Glomerular visceral epithelial cell (primary cell): ENCODE data around the gene WFS1.

Experiments used
- DNase-seq: peaks from one replicate; pipeline ENCODE4 v3.0.0-alpha.2; 2016; ENCODE audit errors: extremely low spot score

WFS1 gene

DNA sequence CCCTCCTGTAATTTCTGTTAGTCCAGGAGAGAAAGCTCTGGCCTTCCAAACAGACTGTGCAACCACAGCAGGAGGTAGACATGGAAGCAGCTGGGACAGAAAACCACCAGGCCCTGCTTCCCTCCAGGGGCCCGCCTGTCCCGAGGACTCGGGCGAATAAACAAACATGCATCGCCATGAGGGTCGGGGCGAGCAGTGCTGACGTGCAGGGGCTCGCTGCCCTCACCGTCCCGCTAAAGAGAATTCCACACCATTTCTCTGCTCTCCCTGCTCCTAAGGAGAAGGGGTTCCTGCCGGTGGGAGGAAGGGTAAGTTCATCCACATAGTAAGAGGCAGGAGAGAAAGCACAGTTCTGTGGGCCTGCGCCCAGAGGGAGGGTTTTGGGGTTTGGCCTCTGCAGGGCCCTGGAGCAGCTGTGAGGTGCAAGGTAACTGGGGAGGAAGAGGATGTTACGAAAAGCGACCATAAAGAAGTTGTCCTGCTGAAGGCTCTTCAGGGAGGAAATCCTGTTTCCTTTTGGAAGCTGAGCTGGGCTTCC lies 54.9 kb downstream of the WFS1 start:
- DNase-seq: no peak

DNA sequence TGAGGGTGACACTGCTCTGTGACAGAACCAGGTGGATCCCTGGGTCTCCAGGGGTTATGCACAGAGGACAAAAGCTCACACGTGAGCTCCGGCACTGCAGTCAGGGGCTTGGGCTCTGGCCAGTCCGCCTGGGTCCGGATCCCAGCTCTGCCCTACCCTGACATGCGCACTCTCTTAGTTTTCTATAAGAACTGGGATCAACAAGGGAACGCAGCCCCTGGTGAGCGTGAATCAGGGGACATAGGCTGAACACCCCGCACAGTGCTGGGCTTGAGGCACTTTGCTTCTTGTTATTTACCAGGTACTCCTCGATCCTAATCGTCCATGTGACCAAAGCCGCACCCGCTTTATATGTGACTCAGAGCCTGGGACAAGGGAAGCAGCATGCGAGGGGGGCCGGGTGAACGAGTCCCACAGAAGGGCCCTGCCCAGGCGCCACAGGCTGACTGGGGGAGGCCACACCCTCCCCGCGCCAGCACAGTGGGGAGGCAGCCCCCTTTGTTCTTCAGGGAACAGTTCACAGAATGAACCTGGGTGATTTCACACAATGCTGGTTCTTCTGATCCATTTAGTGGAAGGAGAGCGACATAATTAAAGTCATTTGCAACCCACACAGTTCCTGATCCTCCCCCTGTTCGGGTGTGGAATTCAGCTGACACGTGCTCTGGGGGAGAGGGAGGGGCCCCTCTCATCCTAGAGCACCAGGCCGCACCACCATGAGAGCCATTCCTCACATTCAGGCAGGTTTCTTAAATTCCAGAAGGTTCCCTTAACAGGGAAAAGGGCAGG lies 55.5 kb downstream of the WFS1 start:
- DNase-seq: peak; percentile 30

DNA sequence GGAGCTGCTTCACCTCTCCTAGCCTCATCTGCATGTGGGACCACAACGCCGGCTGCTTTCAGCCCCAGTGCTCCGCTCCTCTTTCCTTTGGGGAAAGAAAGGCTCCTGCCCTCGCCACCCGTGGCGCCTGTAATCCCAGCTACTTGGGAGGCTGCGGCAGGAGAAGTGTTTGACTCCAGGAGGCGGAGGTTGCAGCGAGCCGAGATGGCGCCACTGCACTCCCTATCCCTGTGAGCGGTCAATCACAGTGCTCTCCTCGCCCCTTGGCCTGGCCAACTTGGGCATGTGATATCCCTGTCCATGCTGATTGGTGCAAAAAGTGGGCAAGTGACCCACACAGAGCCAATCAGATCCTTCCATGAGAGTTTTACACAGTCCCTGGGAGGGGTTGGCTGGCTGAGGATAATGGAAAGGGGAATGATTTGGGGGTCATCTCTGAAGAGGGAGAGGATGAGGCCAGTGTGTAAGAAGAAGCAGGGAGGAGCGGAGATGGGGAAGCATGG lies 56.2 kb downstream of the WFS1 start:
- no peak for DNase-seq

DNA sequence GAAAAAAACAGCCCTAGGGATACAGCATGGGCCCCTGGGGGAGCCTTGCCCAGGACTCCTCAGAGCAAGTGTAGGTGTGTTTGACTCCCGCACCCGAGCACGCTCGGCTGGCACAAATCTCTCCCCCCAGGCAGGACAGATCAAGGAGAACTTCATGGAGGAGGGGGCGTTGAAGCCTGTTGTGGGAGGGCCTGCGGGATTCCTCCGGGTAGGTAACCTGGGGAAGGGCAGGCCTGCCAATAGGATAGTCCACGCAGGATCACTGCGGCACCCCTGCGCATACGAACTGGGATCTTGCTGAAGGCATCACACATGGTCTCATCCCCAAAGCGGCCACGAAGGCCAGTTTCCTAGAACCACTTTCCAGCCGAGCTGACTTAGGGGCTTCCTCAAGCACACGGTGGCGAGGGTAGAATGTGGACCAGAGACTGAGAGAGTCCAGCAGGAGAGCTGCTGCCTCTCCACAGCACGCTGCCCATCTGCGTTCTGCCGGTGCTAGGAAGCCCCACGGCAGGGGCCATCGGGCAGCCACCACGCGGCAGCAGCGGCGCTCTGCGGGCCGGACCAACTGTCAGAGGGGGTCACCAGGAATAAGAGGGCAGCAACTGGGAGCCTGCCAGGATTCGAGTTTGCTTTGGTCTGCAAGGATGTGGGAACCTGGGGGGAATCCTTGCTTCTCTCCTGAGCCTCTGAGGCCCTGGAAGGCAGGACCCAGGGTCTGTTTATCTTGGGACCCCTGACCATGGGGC lies 56.8 kb downstream of the WFS1 start:
- DNase-seq: no peak

DNA sequence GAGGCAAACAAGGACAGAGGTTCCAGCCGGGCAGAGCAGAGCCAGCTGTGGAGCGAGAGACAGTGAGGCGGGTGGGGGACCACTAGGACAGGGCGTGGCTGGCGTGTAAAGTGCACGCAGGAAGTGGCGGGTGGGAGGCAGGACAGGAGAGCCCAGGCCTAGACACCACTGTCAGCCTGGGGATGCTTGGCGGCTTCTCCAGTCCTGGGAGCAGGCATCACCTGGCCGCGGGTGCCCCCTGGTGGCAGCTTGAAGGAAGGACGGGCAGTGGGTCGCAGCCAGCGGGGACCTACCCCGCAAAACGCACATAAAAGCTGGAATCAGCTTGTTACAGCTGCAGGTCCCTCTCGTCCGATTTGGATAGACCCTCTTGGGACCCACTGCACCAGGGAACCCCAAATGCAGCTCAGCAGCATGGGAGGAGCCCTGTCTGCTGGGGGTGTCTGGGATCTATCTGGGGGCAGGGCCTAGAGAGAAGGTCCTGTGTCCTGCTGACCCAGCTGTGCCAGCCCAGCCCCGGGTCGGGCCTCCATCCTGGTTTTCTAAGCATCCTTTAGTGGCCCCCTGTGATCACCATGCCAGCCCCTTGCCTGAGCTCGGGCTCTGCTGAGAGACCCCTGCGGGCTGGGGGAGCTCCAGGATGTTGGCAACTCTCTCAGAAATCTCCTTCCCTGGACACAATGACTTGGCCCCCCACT lies 57.7 kb downstream of the WFS1 start:
- DNase-seq: peak; percentile 74

DNA sequence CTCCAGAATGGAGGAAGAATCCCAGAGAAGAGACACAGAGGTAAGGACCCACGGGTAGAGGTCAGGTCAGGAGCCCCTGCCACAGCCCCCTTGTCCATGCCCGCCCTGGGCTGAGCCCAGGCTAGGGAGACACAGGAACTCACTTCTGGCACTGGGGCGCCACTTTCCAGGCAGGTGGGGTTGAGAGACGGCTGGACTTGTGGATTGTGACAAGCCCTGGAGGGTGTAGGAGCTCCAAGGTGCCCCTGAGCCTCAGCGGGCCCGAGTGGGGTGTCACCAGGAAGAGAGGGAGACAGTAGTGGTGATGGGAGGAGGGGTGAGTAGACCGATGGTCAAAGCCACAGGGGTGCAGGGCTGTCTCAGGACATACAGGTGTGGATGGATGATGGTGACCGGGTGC lies 58.9 kb downstream of the WFS1 start:
- no peak for DNase-seq

DNA sequence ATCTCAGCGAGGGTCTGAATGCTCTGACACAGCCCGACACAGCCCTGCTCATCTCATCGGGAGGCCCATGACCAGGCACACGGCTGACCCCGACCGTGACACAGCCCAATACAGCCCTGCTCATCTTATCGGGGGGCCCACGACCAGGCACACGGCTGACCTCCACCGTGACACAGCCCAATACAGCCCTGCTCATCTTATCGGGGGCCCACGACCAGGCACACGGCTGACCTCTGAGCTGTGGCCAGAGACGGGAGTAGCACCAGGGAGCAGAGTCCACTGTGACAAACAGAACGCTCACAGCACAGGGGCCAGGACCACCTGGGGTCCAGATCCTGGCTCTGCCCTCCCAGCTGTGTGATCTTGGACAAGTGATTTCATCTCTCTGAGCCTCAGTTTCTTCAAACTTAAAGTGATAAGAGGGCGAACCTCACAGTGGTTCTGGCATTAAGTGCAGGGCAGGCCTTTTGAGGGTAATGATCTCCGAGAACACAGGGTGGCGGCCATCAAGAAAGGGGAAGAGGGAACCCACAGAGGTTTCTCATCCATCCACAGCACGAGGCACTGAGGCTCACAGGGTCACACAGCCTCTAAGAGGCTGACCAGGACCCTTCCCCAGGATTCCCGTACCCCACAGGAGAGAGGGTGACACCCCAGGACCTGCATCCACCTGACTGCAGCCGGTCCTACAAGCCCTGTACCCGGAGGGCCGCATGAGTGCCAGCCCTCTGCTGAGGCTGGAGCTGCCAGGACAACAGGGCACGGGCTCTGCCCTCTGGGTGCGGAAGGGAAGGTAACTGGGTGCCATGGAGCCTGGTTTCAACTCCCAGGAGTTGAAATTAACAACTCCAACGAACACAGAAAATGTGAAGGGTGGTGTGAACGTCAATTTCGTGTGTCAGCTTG lies 60.1 kb downstream of the WFS1 start:
- DNase-seq: no peak

DNA sequence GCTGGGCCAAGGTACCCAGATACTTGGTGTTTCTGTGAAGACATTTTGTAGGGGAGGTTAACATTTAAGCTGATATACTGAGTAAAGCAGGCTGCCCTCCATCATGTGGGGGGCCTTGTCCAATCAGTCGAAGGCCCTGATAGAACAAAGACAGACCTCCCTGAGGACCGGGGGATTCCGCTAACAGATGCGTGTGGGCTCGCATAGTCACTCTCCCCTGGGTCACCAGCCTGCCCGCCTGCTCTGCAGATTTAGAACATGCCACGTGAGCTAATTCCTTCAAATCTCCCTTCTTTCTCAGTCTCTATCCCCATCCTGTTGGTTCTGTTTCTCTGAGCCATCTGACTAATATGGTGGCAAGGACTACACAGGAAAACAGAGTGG lies 60.7 kb downstream of the WFS1 start:
- DNase-seq: no peak

DNA sequence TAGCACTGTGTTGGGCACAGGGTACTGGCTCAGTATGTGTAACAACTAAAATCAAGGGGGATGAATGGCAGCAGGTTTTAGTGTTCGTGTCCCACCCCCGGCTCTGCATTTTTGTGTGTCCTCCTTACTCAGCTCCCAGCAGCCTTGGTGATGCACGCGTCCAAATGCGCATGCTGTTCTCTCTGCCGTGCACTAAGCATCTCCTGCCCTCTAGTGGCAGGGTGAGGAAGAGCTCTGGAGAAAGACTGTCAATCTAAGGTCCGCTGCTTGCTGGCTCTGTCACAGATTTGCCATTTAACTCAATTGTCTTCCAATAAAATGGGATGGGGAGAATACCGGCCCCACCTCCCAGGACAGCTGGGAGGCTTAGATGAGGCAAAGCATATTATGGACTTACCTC lies 61.4 kb downstream of the WFS1 start:
- DNase-seq: peak; percentile 10

DNA sequence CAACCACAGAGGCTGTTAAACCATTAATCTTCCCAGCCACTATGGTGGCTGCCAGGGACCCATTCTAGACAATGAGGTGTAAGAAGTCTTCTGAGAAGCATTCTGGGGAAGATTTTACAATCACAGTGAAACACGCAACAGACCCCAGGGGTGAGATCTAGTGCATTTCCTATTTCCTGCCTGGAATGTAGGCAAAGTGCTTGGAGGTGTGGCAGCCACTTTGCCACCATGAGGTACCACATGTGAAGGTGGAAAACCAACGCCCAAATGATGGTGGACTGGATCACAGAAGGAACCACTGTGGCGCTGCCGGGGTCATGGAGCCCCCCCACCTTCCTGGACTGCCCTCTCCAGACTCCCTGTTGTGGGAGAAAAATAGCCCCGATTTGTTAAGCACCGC lies 61.8 kb downstream of the WFS1 start:
- no peak for DNase-seq

DNA sequence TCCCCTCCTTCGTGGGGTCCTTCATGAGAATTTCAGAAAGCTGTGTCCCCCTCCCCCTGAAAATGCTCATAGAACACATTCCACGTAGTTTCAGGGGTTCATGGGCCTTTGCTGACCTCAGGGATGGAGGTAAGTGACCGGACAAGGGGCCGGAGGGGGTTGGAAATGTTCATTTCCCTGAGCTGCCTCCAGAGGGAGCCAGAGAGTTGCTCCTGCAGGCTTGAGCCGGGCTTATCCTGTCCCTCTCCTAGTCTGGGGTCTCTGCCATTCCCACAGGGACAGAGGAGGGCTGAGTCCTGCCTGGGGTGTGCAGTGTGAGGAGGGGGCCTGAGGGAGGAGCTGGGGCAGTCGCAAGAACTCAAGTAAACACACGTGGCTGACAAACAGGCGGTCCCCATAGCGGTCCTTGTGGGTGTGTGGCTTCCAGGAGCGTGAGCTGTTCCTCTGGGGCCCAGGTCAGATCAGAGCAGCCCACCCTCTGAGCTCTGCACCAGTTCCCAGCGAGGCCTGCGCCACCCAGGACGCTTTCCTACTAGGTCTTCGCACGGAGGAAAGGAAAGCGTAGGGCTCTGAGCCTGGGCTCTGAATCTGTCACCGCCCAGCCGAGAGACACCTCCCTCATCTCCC lies 62.5 kb downstream of the WFS1 start:
- DNase-seq: peak; percentile 28

DNA sequence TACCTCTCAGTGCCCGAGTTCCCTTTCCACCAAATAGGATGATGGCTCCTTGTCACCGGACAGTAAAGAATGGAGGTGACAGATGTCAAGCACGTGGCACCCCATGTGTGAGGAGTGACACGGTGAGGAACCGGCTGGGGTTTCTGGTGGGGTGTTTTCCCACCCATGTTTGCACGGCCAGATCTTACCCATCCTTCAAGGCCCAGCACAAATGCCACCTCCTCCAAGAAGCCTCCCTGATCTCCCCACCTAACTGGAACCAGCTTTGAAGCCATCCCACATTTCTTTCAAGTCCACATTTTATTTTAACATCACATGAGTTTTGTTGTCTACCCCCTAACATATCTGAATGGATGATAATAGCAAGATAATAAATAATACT lies 63.0 kb downstream of the WFS1 start:
- no peak for DNase-seq

DNA sequence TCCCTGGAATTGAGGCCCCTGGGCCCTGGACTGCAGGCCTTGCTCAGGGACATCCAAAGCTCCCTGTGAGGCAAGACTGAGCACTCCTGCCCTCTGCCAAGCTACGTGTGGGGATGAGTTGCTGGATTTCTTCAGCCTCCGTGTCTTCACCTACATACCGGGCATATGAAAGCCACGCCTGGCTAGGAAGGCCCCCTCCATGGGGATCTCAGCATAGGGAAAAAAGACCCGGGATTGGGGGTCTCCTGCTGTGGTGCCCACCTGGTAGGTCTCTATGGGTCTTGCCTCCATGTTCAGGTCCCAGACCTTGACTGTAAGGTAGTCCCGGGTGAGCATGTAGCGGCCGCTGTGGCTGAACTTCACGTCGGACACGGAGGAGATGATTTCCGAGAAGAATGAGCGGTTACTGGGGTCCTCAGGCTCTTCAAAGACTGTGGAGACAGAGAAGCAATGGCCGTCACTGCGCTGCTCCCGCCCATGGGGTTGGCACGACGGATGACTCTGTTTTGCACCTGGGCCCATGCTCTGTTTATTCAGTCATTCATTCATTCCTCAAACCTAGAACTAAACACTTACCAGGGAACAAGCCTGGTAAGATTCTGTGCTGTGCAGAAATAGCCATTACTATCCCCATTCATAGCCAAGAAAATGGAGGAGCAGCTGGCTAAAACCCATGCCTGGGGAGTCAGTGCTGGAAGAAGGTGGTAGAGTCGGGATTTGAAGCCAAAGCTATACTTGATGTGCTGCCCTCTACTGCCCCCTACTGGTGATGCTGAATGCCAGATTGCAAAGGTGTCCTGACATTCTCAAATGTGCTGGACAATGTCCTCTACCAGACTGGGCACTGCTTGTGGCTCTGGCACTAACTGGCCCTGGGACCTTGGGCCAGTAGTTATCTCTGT lies 63.9 kb downstream of the WFS1 start:
- DNase-seq: peak; percentile 16

DNA sequence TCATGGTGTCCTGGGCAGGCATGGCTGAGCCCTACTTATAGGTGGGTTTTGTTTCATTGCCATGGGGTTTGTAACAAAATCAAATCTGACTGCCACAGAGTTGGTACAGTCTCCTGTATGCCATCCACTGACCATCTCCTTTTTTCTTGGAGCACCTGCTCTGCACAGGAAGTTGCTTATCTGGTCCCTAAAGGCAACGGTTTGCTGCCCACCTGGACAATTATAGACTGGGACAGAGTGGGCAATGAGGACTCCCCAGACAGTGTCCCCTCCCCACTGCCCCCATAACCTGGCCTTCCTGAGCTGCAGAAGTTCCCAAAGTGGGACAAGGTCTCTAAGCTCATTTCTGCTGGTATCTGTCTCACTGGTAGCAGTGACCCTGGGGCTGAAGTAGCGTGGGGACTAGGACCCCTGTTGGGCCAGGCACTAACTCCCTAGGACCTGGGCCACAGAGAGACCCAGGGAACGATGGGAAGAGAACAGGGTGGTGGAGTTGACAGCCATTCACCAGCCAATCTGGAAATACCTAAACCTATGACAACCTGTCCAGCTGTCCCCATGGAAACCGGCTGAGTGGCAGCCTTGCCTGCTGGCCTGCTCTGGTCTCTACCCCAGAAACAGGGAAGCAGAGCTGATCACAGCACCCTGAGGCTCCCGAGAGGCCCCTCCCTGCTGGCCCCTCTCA lies 64.7 kb downstream of the WFS1 start:
- DNase-seq: no peak

DNA sequence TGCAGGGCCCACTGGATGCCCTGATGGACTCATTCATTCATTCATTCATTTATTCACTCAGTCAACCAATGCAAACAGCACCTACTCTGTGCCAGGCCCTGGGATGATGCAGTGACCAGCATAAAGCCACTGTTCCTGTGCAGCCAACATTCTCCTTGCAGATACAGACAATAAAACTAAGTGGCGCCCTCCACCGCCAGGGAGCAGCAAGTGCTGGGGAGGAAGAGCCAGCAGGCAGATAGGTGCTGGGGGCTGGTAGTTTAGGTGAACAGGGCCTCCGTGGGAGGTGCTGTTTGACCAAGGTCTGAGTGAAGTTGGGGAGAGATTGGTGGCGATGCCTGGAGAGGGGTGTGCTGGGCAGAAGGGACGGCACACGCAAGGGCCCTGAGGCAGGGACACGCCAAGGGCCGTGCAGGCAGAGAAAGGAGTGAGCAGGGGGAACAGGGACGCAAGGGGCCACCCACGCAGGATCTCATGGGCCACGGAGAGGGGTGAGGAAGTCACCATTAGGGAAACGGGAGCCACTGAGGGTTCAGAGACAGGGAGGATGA lies 65.5 kb downstream of the WFS1 start:
- DNase-seq: no peak

DNA sequence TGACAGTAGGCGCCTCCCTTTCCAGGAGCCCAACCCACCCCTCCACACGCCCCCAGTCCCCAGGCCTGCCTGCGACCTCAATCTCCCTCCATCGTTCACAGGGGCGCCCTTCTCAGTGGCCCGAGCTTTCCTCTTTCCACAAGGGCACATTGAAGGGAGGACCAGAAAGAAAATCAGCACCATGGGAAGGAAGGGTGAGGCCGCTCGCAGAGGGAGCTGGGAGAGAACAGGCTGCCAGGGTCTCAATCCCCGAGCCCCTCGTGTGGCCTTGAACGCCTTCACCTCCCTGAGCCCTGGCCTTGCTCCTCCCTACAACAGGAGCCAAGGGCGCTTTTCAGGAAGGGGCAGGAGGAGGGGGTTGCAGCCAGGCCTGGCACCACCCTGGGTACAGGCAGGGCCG lies 66.5 kb downstream of the WFS1 start:
- DNase-seq: no peak

DNA sequence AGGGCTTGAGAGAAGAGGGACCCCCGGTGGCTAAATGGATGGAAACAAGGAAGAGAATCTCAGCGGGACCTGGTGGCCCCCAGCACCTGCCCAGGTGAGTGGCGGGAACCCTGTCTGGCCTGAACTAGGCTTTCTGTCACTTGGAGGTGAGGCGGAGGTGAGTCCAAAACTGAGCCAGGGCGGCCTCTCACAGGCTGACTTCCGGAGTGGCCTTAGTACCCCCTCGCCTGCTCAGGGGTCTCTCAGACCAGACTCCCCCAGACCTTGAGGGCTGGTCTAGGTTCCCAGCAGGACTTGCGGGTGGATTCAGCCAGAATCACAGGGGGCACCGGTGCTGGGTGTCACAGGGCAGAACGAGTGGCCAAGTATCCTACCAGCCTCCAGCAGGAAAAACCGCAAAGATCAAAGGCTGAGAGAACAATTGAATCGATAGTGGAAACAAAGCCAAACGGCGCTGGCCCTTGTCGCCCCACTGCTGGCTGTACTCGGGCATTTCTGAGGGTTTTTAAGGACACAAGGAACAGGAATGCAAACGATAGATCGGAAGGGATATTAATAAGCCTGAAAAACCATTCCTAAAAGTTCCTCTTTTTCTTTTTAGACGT lies 67.8 kb downstream of the WFS1 start:
- DNase-seq: no peak

DNA sequence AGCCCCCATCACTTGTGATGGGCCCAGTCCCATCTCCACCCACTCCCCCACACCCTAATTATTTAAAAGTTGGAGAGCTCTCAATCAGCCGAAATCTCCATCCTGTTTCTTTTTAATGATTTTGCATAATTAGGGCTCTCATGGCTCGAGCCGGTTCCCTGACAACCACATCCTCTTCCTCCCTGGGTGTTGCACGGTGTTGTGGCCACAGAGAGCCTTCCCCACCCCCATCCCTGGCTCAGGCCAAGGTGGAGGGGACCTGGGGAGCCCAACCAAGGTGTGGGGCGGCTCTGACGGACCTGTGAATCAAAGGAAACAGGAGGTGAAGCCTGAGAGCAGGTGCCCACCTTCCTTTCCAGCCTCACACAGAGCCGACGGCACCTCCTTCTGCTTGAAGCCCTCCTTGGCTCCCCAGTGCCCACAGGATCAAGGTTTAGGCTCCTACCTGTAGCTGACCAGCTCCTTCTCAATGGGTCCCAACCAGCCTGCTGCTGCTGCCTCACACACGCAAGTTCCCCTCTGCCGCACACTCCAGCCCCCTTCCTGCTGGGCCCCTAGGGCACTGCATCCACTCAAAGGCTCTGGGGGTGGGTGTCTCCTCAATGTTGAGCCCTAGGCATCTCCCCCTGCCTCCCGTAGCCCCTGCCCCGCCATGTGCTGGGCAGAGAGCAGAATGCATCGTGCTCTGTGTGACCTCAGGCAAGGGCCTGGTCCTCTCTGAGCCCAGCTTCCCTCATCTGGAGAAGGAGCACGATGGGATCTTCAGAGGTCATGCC lies 68.7 kb downstream of the WFS1 start:
- no peak for DNase-seq
